ENCODE measurements around the gene C16orf89.
"Not testable (repeated sequence)": the region's sequence is repeated elsewhere in the genome, so short reads cannot be mapped to it uniquely, and the experiment has no call there.

DNA sequence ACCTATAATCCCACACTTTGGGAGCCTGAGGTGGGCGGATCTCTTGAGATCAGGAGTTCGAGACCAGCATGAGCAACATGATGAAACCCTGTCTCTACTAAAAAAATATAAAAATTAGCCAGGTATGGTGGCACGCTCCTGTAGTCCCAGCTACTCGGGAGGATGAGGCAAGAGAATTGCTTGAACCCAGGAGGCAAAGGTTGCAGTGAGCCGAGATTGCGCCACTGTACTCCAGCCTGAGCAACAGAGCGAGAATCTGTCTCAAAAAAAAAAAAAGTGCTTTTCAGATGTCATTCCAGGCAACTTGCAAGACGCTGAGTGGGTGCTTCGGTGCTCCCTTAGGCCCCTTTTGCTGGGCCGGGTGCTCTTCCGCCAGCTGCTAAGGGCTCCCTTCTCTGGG is 21.2 kb downstream of the C16orf89 start:
- TF ChIP-seq, protein P1, sequence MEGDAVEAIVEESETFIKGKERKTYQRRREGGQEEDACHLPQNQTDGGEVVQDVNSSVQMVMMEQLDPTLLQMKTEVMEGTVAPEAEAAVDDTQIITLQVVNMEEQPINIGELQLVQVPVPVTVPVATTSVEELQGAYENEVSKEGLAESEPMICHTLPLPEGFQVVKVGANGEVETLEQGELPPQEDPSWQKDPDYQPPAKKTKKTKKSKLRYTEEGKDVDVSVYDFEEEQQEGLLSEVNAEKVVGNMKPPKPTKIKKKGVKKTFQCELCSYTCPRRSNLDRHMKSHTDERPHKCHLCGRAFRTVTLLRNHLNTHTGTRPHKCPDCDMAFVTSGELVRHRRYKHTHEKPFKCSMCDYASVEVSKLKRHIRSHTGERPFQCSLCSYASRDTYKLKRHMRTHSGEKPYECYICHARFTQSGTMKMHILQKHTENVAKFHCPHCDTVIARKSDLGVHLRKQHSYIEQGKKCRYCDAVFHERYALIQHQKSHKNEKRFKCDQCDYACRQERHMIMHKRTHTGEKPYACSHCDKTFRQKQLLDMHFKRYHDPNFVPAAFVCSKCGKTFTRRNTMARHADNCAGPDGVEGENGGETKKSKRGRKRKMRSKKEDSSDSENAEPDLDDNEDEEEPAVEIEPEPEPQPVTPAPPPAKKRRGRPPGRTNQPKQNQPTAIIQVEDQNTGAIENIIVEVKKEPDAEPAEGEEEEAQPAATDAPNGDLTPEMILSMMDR (IDR thresholded peaks at IDR 0.05; ENCODE audit: insufficient read depth, low read depth, low read length) = not testable (repeated sequence)
- TF ChIP-seq EZH2 (IDR thresholded peaks at IDR 0.05; ENCODE audit: insufficient read depth, low read length) = not testable (repeated sequence)
